Measurements from ENCODE around the gene COL8A2.

COL8A2 gene

GRCh38 chr1:36150296-36151133 lies 25.5 kb upstream of the COL8A2 start (continued):
- TF ChIP-seq ZNF660 (tag by site-specific recombination; IDR thresholded peaks at IDR 0.05) = no peak
- peak; percentile 90 for TF ChIP-seq HIC1 (tag by site-specific recombination; IDR thresholded peaks at IDR 0.05)
- TF ChIP-seq FEZF1 (tag by site-specific recombination; IDR thresholded peaks at IDR 0.05) = no peak
- no peak for TF ChIP-seq ZNF513 (tag by site-specific recombination; IDR thresholded peaks at IDR 0.05)
- no peak for TF ChIP-seq ZNF211 (tag by site-specific recombination; IDR thresholded peaks at IDR 0.05; ENCODE audit: low read depth)
- no peak; the same call in 1 of the 2 replicates for TF ChIP-seq TRIM28 (IDR thresholded peaks at IDR 0.05; ENCODE audit: borderline replicate concordance, low read length)
- no peak for TF ChIP-seq ZNF239 (tag by site-specific recombination; IDR thresholded peaks at IDR 0.05)
- TF ChIP-seq ZNF610 (tag by site-specific recombination; IDR thresholded peaks at IDR 0.05; ENCODE audit: borderline replicate concordance) = no peak
- TF ChIP-seq HOXD13 (CRISPR knock-in tag; IDR thresholded peaks at IDR 0.05; ENCODE audit: borderline replicate concordance) = no peak
- TF ChIP-seq PRDM6 (tag by site-specific recombination; IDR thresholded peaks at IDR 0.05) = no peak
- TF ChIP-seq ZNF335 (tag by site-specific recombination; conservative IDR thresholded peaks at IDR 0.05) = peak; percentile 41; the same call in 1 of the 2 replicates
- no peak for TF ChIP-seq ZNF404 (tag by site-specific recombination; IDR thresholded peaks at IDR 0.05)
- TF ChIP-seq ZNF596 (tag by site-specific recombination; IDR thresholded peaks at IDR 0.05) = 0 out of 2 replicates have a peak, but pooled peaks have one; percentile 62
- TF ChIP-seq ZNF23 (tag by site-specific recombination; IDR thresholded peaks at IDR 0.05; ENCODE audit: borderline replicate concordance) = no peak
- TF ChIP-seq ZNF549 (tag by site-specific recombination; IDR thresholded peaks at IDR 0.05) = no peak
- TF ChIP-seq ZNF548 (tag by site-specific recombination; IDR thresholded peaks at IDR 0.05) = no peak
- no peak for TF ChIP-seq ZNF18 (tag by site-specific recombination; IDR thresholded peaks at IDR 0.05)
- no peak for TF ChIP-seq ZNF19 (tag by site-specific recombination; IDR thresholded peaks at IDR 0.05; ENCODE audit: low read depth)
- TF ChIP-seq ZNF837 (tag by site-specific recombination; IDR thresholded peaks at IDR 0.05) = no peak
- TF ChIP-seq ZBTB26 (tag by site-specific recombination; optimal IDR thresholded peaks at IDR 0.05) = no peak
- 0 out of 2 replicates have a peak, but pooled peaks have one; percentile 42 for TF ChIP-seq ZBTB8A (tag by site-specific recombination; IDR thresholded peaks at IDR 0.05)
- TF ChIP-seq ZNF776 (tag by site-specific recombination; IDR thresholded peaks at IDR 0.05; ENCODE audit: borderline replicate concordance) = no peak
- TF ChIP-seq ZNF747 (tag by site-specific recombination; IDR thresholded peaks at IDR 0.05) = no peak
- TF ChIP-seq INSM2 (tag by site-specific recombination; IDR thresholded peaks at IDR 0.05) = no peak
- TF ChIP-seq ZNF341 (tag by site-specific recombination; IDR thresholded peaks at IDR 0.05; ENCODE audit: low read depth) = peak; percentile 70
- no peak for TF ChIP-seq WT1 (tag by site-specific recombination; IDR thresholded peaks at IDR 0.05)
- TF ChIP-seq EGR2 (tag by site-specific recombination; IDR thresholded peaks at IDR 0.05; ENCODE audit: low read depth) = 0 out of 2 replicates have a peak, but pooled peaks have one; percentile 13
- TF ChIP-seq SP2 (tag by site-specific recombination; IDR thresholded peaks at IDR 0.05) = peak; percentile 90
- peak; percentile 31; the same call in 1 of the 2 replicates for TF ChIP-seq GLIS2 (tag by site-specific recombination; IDR thresholded peaks at IDR 0.05)
- TF ChIP-seq YY1 (tag by site-specific recombination; IDR thresholded peaks at IDR 0.05) = no peak
- peak; percentile 87 for TF ChIP-seq PRDM1 (tag by site-specific recombination; IDR thresholded peaks at IDR 0.05)
